ENCODE results near the gene KCNK18. TPM values are rescaled to one million over a fixed set of nuclear protein-coding genes. Genes with fewer than 3 reads are reported as not detected.
"Not testable (repeated sequence)": the region's sequence is repeated elsewhere in the genome, so short reads cannot be mapped to it uniquely, and the experiment has no call there.

Gene KCNK18
- total and polyA plus RNA-seq, 7 donors, result not detected

- no peak overlapping the region for H3K27ac ChIP-seq
- TF ChIP-seq, protein P1, sequence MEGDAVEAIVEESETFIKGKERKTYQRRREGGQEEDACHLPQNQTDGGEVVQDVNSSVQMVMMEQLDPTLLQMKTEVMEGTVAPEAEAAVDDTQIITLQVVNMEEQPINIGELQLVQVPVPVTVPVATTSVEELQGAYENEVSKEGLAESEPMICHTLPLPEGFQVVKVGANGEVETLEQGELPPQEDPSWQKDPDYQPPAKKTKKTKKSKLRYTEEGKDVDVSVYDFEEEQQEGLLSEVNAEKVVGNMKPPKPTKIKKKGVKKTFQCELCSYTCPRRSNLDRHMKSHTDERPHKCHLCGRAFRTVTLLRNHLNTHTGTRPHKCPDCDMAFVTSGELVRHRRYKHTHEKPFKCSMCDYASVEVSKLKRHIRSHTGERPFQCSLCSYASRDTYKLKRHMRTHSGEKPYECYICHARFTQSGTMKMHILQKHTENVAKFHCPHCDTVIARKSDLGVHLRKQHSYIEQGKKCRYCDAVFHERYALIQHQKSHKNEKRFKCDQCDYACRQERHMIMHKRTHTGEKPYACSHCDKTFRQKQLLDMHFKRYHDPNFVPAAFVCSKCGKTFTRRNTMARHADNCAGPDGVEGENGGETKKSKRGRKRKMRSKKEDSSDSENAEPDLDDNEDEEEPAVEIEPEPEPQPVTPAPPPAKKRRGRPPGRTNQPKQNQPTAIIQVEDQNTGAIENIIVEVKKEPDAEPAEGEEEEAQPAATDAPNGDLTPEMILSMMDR (IDR thresholded peaks at IDR 0.05), result no peak
- no peaks in the 10 kb centered on the region for H3K9me3 ChIP-seq
- intact Hi-C loops (cut with DNase I), result no loop called here
- peaks cover 0 to 13% (median 6%) of the 10 kb centered on the region in 3 donors for H3K27me3 ChIP-seq (ENCODE audit: insufficient read depth in 3 of 3, low read length in 2 of 3)
- H3K36me3 ChIP-seq (ENCODE audit: insufficient read depth in 1 of 2, low read depth in 1 of 2), result no peaks in the 10 kb centered on the region
- H3K4me3 ChIP-seq, result no peak overlapping the region
- ATAC-seq (no peak), DNase-seq (peak in 1 of 2 donors; percentile 11)
- WGBS, 3 donors, result 71 to 84% (median 76%) methylated on average over 3 of the region's 3 CpGs
- no peaks in the 10 kb centered on the region for H3K4me1 ChIP-seq
These were observed 27.6 kb downstream of the KCNK18 start for GRCh38 chr10:117224881-117225280.

DNA sequence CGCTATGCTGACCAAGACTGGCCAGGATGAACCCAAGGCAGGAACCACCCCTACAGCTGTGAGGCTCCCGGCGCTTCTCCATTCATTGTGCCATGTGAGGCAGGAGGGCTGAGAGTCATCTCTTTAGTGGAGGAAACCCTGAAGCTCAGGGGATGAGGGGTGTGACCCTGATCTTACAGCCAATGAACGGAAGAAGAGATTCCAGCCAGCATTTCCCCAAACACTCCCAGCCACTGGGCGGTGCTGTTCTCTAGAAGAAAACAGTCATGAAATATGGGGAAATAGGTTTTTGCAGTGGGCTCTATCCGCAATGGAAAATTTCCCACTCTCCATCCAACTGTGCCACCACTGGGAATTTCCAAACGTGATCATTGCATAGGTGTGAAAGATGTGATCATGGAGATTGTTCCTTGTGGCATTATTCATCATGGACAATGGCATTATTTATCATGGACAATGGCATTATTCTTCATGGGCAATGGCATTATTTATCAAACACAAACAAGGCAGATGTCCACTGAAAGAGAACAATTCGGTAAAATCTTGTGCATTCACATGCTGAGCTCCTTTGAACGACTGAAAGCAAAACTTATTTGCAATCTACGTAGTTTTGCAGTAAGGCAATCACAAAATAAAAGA, 29.6 kb downstream of the KCNK18 start:
- Histone ChIP-seq H3K9me3 (no peaks in the 10 kb centered on the region), H3K27ac (no peak overlapping the region), H3K36me3 (ENCODE audit: insufficient read depth in 1 of 2, low read depth in 1 of 2) (no peaks in the 10 kb centered on the region), H3K4me1 (no peaks in the 10 kb centered on the region), H3K4me3 (no peak overlapping the region), H3K27me3 (ENCODE audit: insufficient read depth in 3 of 3, low read length in 2 of 3) (peaks cover 0 to 16% (median 6%) of the 10 kb centered on the region in 3 donors)
- intact Hi-C loops (cut with DNase I), result no loop called here
- TF ChIP-seq, protein P1 (IDR thresholded peaks at IDR 0.05), result no peak
- DNase-seq (no peak), ATAC-seq (no peak)
- WGBS, 3 donors, result 37 to 44% (median 38%) methylated on average over 10 of the region's 10 CpGs

DNA sequence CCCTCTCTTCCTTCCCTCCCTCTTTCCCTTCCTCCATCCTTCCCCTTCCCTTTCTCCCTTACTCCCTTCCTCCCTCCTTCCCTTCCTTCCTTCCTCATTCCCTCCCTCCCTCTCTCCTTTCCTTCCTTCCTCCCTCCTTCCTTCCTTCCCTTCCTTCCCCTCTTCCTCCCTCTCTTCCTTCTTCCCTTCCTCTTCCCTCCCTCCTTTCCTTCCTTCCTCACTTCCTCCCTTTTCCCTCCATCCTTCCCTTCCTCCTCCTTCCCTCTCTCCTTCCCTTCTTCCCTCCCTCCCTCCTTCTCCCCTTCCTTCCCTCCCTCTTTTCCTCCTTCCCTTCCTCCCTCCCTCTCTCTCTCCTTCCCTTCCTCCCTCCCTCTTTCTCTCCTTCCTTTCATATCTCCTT, 30.9 kb downstream of the KCNK18 start:
- no peak overlapping the region for H3K27ac ChIP-seq
- H3K4me1 ChIP-seq, result no peaks in the 10 kb centered on the region
- peaks cover 0 to 8% (median 6%) of the 10 kb centered on the region in 3 donors for H3K27me3 ChIP-seq (ENCODE audit: insufficient read depth in 3 of 3, low read length in 2 of 3)
- no peaks in the 10 kb centered on the region for H3K9me3 ChIP-seq
- ATAC-seq (no peak), DNase-seq (no peak)
- TF ChIP-seq, protein P1 (IDR thresholded peaks at IDR 0.05), result no peak
- intact Hi-C loops (cut with DNase I), result no loop called here
- no peaks in the 10 kb centered on the region for H3K36me3 ChIP-seq (ENCODE audit: insufficient read depth in 1 of 2, low read depth in 1 of 2)
- no peak overlapping the region for H3K4me3 ChIP-seq

- H3K27ac ChIP-seq; H3K27me3 ChIP-seq (ENCODE audit: insufficient read depth in 3 of 3, low read length in 2 of 3); intact Hi-C loops (cut with DNase I); DNase-seq; H3K9me3 ChIP-seq; H3K4me1 ChIP-seq; H3K4me3 ChIP-seq; H3K36me3 ChIP-seq (ENCODE audit: insufficient read depth in 1 of 2, low read depth in 1 of 2); ATAC-seq: not testable (repeated sequence)
- WGBS, 3 donors, result 82 to 88% (median 88%) methylated on average over 4 of the region's 4 CpGs
These were observed 32.8 kb downstream of the KCNK18 start for GRCh38 chr10:117230107-117230506.

DNA sequence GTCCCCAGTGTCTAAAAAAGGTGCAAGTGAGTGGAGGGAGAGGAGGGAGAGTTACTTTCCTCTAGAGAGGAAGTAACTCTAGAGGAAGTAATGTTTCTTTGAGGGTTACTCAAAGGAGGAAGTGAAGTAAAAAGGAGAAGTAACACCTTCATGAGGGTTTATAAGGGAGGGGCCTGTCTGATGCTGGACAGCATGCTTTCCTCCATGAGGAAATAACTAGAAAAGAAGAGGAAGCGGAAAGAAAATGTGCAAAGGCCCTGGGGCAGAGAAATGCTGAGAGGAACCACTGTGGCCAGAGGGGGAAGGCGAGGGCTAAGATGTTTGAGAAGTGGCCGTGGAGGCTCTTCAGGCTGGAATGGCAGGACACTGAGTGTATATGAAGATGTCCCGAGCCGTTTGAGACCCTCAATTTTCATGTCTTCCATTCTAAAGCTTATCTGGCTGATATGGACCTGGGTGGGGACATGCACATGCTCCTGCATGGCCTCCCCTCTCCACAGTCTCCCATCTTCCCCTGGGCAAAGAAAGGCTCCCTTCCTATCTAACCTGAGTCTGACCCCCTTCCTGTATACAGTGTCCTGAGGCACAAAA, 40.2 kb downstream of the KCNK18 start:
- Histone ChIP-seq H3K27me3 (ENCODE audit: insufficient read depth in 3 of 3, low read length in 2 of 3) (peaks cover 11 to 32% (median 13%) of the 10 kb centered on the region in 3 donors), H3K4me3 (no peak overlapping the region), H3K4me1 (no peaks in the 10 kb centered on the region), H3K9me3 (no peaks in the 10 kb centered on the region), H3K36me3 (ENCODE audit: insufficient read depth in 1 of 2, low read depth in 1 of 2) (no peaks in the 10 kb centered on the region), H3K27ac (no peak overlapping the region)
- intact Hi-C loops (cut with DNase I), result no loop called here
- ATAC-seq, result no peak
- TF ChIP-seq, protein P1 (IDR thresholded peaks at IDR 0.05), result no peak
- no peak for DNase-seq
- 81 to 91% (median 86%) methylated on average over 5 of the region's 5 CpGs for WGBS, 3 donors

Measured in psoas muscle (tissue), 8 donors.